ENCODE results near the gene KCNH1.
"Not testable (repeated sequence)": the region's sequence is repeated elsewhere in the genome, so short reads cannot be mapped to it uniquely, and the experiment has no call there.

DNA sequence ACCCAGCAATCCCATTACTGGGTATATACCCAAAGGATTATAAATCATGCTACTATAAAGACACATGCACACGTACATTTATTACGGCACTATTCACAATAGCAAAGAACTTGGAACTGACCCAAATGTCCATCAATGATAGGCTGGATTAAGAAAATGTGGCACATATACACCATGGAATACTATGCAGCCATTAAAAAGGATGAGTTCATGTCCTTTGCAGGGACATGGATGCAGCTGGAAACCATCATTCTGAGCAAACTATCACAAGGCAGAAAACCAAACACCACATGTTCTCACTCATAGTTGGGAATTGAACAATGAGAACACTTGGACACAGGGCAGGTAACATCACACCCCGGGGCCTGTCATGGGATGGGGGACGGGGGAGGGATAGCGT, 52.5 kb downstream of the KCNH1 start:
- TF ChIP-seq, protein P1, sequence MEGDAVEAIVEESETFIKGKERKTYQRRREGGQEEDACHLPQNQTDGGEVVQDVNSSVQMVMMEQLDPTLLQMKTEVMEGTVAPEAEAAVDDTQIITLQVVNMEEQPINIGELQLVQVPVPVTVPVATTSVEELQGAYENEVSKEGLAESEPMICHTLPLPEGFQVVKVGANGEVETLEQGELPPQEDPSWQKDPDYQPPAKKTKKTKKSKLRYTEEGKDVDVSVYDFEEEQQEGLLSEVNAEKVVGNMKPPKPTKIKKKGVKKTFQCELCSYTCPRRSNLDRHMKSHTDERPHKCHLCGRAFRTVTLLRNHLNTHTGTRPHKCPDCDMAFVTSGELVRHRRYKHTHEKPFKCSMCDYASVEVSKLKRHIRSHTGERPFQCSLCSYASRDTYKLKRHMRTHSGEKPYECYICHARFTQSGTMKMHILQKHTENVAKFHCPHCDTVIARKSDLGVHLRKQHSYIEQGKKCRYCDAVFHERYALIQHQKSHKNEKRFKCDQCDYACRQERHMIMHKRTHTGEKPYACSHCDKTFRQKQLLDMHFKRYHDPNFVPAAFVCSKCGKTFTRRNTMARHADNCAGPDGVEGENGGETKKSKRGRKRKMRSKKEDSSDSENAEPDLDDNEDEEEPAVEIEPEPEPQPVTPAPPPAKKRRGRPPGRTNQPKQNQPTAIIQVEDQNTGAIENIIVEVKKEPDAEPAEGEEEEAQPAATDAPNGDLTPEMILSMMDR (IDR thresholded peaks at IDR 0.05; ENCODE audit: insufficient read depth, low read depth, low read length): not testable (repeated sequence)
- not testable (repeated sequence) for TF ChIP-seq EZH2 (IDR thresholded peaks at IDR 0.05; ENCODE audit: insufficient read depth, low read length)

Data from astrocyte (in vitro differentiated cells and primary cell).